ENCODE measurements around the gene CCDC148.

The CCDC148 gene

DNA sequence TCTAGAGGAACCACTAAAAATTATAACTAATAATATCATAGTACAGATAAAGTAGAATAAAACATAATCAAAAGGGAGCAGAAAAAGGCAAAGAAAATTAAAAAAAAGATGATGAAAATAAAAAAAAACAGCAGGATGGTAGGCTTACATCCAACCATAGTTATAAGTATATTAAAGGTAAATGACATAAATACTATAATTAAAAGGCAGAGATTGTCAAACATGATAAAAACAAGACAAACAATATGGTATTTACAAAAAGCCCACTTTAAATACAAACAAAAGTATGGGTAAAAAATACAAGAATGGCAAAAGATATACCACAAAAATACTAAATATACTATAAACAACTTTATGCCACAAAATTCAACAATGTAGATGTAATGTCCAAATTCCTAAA lies 24.4 kb downstream of the CCDC148 start:
- DNase-seq (ENCODE audit: low spot score), result no peak

DNA sequence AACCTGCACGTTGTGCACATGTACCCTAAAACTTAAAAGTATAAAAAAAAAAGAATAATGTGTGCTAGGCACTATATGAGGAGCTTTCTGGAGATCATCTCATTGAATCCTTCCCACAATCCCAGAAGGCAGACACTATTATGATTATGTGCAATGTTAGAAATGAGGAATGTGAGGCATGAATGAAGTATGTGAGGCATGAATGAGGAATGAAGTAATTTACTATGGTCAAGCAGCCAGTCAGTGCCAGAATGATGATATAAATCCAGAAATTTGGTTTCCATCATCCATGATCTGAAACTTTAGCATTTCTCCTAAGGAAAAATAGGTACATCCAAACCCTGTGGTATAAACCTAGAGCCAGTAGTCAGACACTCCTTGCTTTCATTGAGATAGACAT lies 42.0 kb downstream of the CCDC148 start:
- no peak for DNase-seq (ENCODE audit: low spot score)

- DNase-seq (ENCODE audit: low spot score), result no peak
Measured at GRCh38 chr2:158413581-158413980, 43.0 kb downstream of the CCDC148 start.

- no peak for DNase-seq (ENCODE audit: low spot score)
Measured at GRCh38 chr2:158412206-158412605, 44.3 kb downstream of the CCDC148 start.

DNA sequence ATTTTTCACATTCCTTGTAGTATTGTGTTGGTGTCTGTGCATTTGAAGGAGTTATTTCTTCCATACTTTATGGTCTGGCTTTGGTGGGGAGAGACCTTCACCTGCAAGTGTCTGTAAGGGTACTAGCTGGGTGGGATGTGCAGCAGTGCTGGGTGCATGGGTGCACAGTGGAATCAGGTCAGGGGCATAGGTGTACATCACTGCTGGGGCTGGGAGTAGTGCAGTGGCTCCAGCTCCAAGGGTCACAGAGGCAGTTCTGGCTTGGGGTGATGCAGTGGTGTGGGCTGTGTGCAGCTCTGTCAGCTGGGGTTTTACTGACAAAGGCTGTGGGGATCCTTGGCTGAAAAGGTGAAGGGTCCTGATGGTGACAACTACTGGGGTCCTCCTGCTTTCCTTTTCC lies 44.8 kb downstream of the CCDC148 start:
- DNase-seq (ENCODE audit: low spot score), result no peak

GRCh38 chr2:158410132-158410531 lies 46.4 kb downstream of the CCDC148 start:
- DNase-seq (ENCODE audit: low spot score), result no peak

DNA sequence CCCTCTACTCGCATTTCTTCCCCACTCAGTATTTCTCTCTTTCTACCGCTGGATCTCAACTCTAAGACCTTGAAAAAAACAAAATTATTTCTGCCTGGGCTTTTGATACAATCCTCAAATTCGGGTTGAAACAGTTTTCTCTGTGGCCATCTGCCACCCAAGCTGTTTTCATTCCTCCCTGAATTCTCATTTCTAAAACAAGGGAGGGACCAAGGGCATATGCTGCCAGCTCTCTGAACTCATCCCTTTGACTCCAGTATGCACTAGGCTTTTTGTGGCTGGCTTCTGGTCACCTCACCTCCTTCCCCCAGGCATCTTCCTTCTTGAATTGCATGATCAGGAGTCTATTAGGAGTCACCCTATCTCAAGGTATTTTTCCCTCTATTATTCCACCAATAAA lies 49.5 kb downstream of the CCDC148 start:
- DNase-seq (ENCODE audit: low spot score), result no peak

DNA sequence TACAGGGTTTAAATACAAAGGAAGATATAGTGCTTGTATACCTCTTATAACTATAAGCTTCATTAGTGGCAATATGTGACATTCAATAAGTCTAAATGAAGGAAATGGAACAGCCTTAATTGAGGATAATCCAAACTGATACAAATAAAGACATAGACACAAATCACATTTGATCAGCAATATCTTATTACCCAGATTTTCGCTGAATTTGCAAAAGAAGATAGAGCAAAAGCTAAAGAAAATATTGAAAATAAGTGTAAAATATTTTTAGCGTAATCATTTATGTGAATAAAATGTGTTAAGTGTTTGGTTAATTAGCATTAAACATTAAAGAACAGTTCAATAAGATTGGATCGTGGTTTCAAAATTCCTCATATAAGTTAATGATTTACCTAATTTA lies 51.2 kb downstream of the CCDC148 start:
- DNase-seq (ENCODE audit: low spot score), result no peak

DNA sequence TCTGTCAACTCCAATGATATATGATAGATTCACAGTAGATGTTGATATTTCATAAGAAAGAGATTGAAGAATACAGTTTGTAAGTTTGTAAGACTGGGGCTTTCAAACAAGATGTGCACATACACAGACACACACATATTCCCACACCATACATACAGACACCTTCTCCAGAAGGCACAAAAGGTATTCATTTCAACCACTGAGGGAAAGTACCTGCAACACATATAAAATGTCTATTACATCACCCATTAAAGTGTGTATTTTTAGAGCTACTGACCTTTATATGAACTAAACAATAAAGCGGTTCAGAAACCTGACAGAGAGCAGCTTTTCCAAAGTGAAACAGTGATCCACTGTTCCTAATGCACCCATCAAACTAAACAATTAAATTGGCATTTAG lies 53.3 kb downstream of the CCDC148 start:
- DNase-seq (ENCODE audit: low spot score), result no peak

DNA sequence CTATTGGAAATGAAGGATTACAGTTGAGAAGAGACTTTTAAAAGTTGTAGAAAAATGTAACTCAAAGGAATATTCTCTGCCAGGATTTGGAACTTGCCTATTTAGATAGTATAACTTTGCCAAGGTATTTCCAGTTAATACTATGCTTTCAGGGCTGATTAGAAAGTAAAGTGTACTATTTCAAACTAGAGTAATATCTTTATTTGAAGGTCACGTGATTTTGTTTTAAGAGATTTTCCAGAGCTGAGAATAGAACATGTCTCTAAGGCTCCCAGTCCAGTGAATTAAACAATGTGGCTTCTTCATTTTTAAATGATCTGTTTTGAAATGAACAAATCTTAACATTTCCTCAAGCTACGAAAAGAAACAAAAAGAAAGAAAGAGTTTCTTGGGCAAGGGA lies 53.9 kb downstream of the CCDC148 start:
- DNase-seq (ENCODE audit: low spot score), result no peak

- no peak for DNase-seq (ENCODE audit: low spot score)
Measured at GRCh38 chr2:158395166-158395565, 61.4 kb downstream of the CCDC148 start.

GRCh38 chr2:158394453-158394852 lies 62.1 kb downstream of the CCDC148 start:
- DNase-seq (ENCODE audit: low spot score), result no peak

GRCh38 chr2:158393886-158394285 lies 62.7 kb downstream of the CCDC148 start:
- no peak for DNase-seq (ENCODE audit: low spot score)

GRCh38 chr2:158392687-158393086 lies 63.9 kb downstream of the CCDC148 start:
- no peak for DNase-seq (ENCODE audit: low spot score)

- no peak for DNase-seq (ENCODE audit: low spot score)
Measured at GRCh38 chr2:158391876-158392275, 64.7 kb downstream of the CCDC148 start.

DNA sequence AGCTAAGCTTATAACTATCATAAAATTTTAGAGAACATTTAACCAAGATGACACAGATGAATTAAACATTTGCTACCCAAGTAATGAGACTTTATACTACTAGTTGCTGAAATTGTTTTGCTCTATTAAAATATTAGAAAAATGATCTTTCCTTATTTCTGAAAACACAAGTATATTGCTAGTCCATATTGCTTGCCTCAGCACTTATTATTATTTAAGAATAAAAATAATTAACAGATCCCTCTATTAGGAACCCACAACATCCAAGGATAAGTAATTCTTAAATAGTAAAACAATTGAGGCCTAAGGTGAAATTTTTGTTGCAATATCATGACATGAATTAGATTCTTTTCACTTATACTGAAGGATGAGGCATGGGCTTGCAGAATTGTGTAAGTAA lies 65.2 kb downstream of the CCDC148 start:
- DNase-seq (ENCODE audit: low spot score), result no peak

- no peak for DNase-seq (ENCODE audit: low spot score)
Measured at GRCh38 chr2:158388159-158388558, 68.4 kb downstream of the CCDC148 start.

DNA sequence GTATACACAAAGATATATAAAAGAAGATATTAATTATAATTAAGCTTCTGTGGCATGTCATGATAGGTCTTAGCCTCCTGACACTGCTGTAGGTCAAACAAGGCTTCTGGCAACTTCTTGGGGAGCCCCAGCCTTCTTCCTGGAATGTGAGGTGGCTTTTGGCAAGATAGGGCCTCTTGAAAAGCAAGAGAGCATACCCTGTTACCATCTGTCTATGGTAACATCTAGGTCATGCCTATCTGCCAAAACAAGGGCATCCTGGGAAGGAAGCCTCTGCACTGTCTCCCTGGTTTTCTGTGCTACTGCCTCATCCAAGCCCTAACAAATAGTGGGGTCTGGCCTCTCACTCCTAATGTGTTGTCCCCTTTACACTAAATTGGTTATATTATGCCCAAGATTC lies 70.9 kb downstream of the CCDC148 start:
- no peak for DNase-seq (ENCODE audit: low spot score)

GRCh38 chr2:158381978-158382377 lies 74.6 kb downstream of the CCDC148 start:
- DNase-seq (ENCODE audit: low spot score), result no peak

- DNase-seq (ENCODE audit: low spot score), result no peak
Measured at GRCh38 chr2:158381205-158381604, 75.3 kb downstream of the CCDC148 start.

DNA sequence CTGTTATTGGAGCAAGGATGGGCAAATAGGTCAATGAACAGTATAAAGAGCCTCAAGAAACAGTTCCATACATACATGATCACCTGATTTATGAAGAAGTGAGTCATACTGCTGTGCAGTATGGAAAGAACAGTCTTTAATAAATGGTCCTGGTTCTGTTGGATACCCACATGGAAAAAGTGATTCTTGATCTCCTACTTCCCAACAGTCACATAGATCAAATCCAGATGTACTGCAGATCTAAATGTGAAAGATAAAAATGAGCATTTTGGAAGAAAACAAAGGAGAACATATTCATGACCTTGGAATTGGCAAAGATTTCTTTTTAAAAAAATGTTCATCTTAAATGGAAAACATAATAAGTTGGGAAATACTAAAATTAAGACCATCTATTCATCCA lies 75.8 kb downstream of the CCDC148 start:
- DNase-seq (ENCODE audit: low spot score), result no peak

GRCh38 chr2:158378926-158379325 lies 77.6 kb downstream of the CCDC148 start:
- DNase-seq (ENCODE audit: low spot score), result no peak

- DNase-seq (ENCODE audit: low spot score), result no peak
Measured at GRCh38 chr2:158366342-158366741, 90.2 kb downstream of the CCDC148 start.

GRCh38 chr2:158359846-158360245 lies 96.7 kb downstream of the CCDC148 start:
- no peak for DNase-seq (ENCODE audit: low spot score)

GRCh38 chr2:158357699-158358098 lies 98.9 kb downstream of the CCDC148 start:
- no peak for DNase-seq (ENCODE audit: low spot score)

Measured in hematopoietic multipotent progenitor cell treated with erythropoietin and hydrocortisone succinate and interleukin-3 and kit ligand, for 17 days (in vitro differentiated cells).